Right atrium auricular region (tissue), 2 donors: ENCODE results near the gene GRAMD2A. TPM values are rescaled to one million over a fixed set of nuclear protein-coding genes. Genes with fewer than 3 reads are reported as not detected.

Experiments used
- DNase-seq: peaks from one replicate; pipeline ENCODE4 v3.0.0-alpha.2; 2019; ENCODE audit warnings: low spot score
- H3K27ac ChIP-seq, 2 donors: fragments of 200-600 bp; sonication (generic); 1 replicate in 1 of 2; 2 replicates in 1 of 2; pipeline ENCODE4 v1.5.1; 2016 to 2019
- H3K27me3 ChIP-seq, 2 donors: fragments of 200-600 bp; sonication (generic); one replicate each; pipeline versions ENCODE4 v1.5.1 to v1.6.0; 2017 to 2019
- H3K36me3 ChIP-seq: fragments of 200-600 bp; sonication (generic); one replicate; pipeline ENCODE4 v1.5.1; 2016
- H3K4me1 ChIP-seq, 2 donors: fragments of 200-600 bp; sonication (generic); one replicate each; pipeline versions ENCODE4 v1.5.1 to v1.6.0; 2017 to 2019
- H3K4me3 ChIP-seq, 2 donors: fragments of 200-600 bp; sonication (generic); 1 replicate in 1 of 2; 2 replicates in 1 of 2; pipeline ENCODE4 v1.5.1; 2017 to 2019; ENCODE audit warnings: mild to moderate bottlenecking in 1 of 2, moderate library complexity in 1 of 2
- H3K9me3 ChIP-seq, 2 donors: fragments of 200-600 bp; sonication (generic); one replicate each; pipeline ENCODE4 v1.5.1; 2019
- CTCF ChIP-seq, 2 donors: fragments of 200-600 bp; sonication (generic); IDR thresholded peaks; one replicate each; pipeline ENCODE4 v1.5.1; 2019; ENCODE audit warnings: antibody characterized with exemption in 2 of 2
- total RNA-seq, 2 donors: library from RNA; depleted of rRNA; stranded (reverse); fragments of >200 nt; gene quantifications; one replicate each; pipeline ENCODE4 v1.1.0, GENCODE V29; 2016

The GRAMD2A gene
- total RNA-seq, 2 donors from 2014 or later, result 0.83 TPM; not detected in 1

- H3K36me3 ChIP-seq, result no peaks in the 10 kb centered on the region
- no peak for DNase-seq
- TF ChIP-seq CTCF (IDR thresholded peaks at IDR 0.05), result no peak
- H3K27ac ChIP-seq, result no peak overlapping the region
- peaks cover 0 to under 1% of the 10 kb centered on the region in 2 donors for H3K4me1 ChIP-seq
- no peaks in the 10 kb centered on the region for H3K27me3 ChIP-seq
- no peaks in the 10 kb centered on the region for H3K9me3 ChIP-seq
- H3K4me3 ChIP-seq, result no peak overlapping the region
Measured at GRCh38 chr15:72124218-72124617, 73.4 kb downstream of the GRAMD2A start.

- peak in 1 of 2 donors; percentile 42 for TF ChIP-seq CTCF (IDR thresholded peaks at IDR 0.05)
- peaks cover 0 to 17% of the 10 kb centered on the region in 2 donors for H3K4me1 ChIP-seq
- no peaks in the 10 kb centered on the region for H3K27me3 ChIP-seq
- DNase-seq, result peak; percentile 99
- peak within 1 kb of the TSS; percentile 97 to 99 for H3K27ac ChIP-seq
- no peaks in the 10 kb centered on the region for H3K36me3 ChIP-seq
- H3K9me3 ChIP-seq, result no peaks in the 10 kb centered on the region
- H3K4me3 ChIP-seq, result peak within 1 kb of the TSS; percentile 88 to 92
Measured at GRCh38 chr15:72118017-72118978, 79.3 kb downstream of the GRAMD2A start, which contains the start of the genes MYO9A and SENP8. Gene MYO9A, minus strand, starts transcription at chr15:72118150. Its CDS starts 71,587 bp downstream, at chr15:72046563. Gene SENP8, plus strand, starts transcription at chr15:72118403. Its CDS starts 21,221 bp downstream, at chr15:72139624.

- no peaks in the 10 kb centered on the region for H3K27me3 ChIP-seq
- no peaks in the 10 kb centered on the region for H3K9me3 ChIP-seq
- H3K4me3 ChIP-seq, result peak overlapping the region; percentile 88 to 92
- H3K27ac ChIP-seq, result peak overlapping the region; percentile 97 to 99
- peak; percentile 83 for DNase-seq
- peaks cover 0 to 18% of the 10 kb centered on the region in 2 donors for H3K4me1 ChIP-seq
- TF ChIP-seq CTCF (IDR thresholded peaks at IDR 0.05), result no peak
- no peaks in the 10 kb centered on the region for H3K36me3 ChIP-seq
Measured at GRCh38 chr15:72117486-72118016, 80.0 kb downstream of the GRAMD2A start.

GRCh38 chr15:72116731-72117485 is 80.7 kb downstream of the GRAMD2A start:
- peak overlapping the region; percentile 97 to 99 for H3K27ac ChIP-seq
- DNase-seq, result peak; percentile 62
- H3K4me1 ChIP-seq, result peaks cover 0 to 24% of the 10 kb centered on the region in 2 donors
- H3K4me3 ChIP-seq, result peak overlapping the region; percentile 88 to 92
- no peak for TF ChIP-seq CTCF (IDR thresholded peaks at IDR 0.05)
- H3K36me3 ChIP-seq, result no peaks in the 10 kb centered on the region
- no peaks in the 10 kb centered on the region for H3K9me3 ChIP-seq
- no peaks in the 10 kb centered on the region for H3K27me3 ChIP-seq

- no peak for DNase-seq
- Histone ChIP-seq H3K4me1 (peaks cover 0 to 22% of the 10 kb centered on the region in 2 donors), H3K27me3 (no peaks in the 10 kb centered on the region), H3K27ac (no peak overlapping the region), H3K4me3 (no peak overlapping the region), H3K9me3 (no peaks in the 10 kb centered on the region), H3K36me3 (no peaks in the 10 kb centered on the region)
- TF ChIP-seq CTCF (IDR thresholded peaks at IDR 0.05), result no peak
Measured at GRCh38 chr15:72113347-72114031, 84.1 kb downstream of the GRAMD2A start.
